Keratinocyte (primary cell): ENCODE results near the gene MPPE1. TPM values are rescaled to one million over a fixed set of nuclear protein-coding genes. Genes with fewer than 3 reads are reported as not detected.

ENCODE experiments used
- DNase-seq: peaks from one replicate; pipeline ENCODE4 v3.0.0-alpha.2; 2011; ENCODE audit warnings: low read depth, missing footprints, low spot score
- FAIRE-seq: peaks from 2 replicates; lab custom pipeline; 2011; peaks lifted over from hg19 to GRCh38; lab: Jason Lieb, UNC
- H2AFZ ChIP-seq: 2 replicates; pipeline ENCODE4 v1.6.0; 2012; ENCODE audit warnings: low read length, control low read depth, inconsistent platforms; ENCODE audit not compliant: control insufficient read depth
- H3K27ac ChIP-seq: 2 replicates; pipeline ENCODE4 v1.5.1; 2011; ENCODE audit warnings: low read length; ENCODE audit not compliant: control insufficient read depth, insufficient read depth
- H3K27me3 ChIP-seq: 3 replicates; pipeline ENCODE4 v1.6.0; 2011; ENCODE audit warnings: low read length; ENCODE audit not compliant: control insufficient read depth, insufficient read depth; ENCODE audit errors: extremely low read depth
- H3K36me3 ChIP-seq, 2 experiments: 2 replicates in 1 of 2; 3 replicates in 1 of 2; pipeline ENCODE4 v1.5.1; 2011; ENCODE audit warnings: low read length in 2 of 2, mild to moderate bottlenecking in 1 of 2; ENCODE audit not compliant: control insufficient read depth in 2 of 2, insufficient read depth in 2 of 2; ENCODE audit errors: extremely low read depth in 1 of 2
- H3K4me1 ChIP-seq: 3 replicates; pipeline ENCODE4 v1.5.1; 2011; ENCODE audit warnings: low read length; ENCODE audit not compliant: control insufficient read depth, insufficient read depth; ENCODE audit errors: extremely low read depth
- H3K4me2 ChIP-seq: 3 replicates; pipeline ENCODE4 v1.6.0; 2011; ENCODE audit warnings: low read depth, low read length; ENCODE audit not compliant: control insufficient read depth, insufficient read depth; ENCODE audit errors: extremely low read depth
- H3K4me3 ChIP-seq, 3 experiments: fragments of 200-600 bp in 1 of 3; sonication (generic) in 1 of 3; 2 replicates in 2 of 3; 3 replicates in 1 of 3; pipeline ENCODE4 v1.5.1; 2011 to 2016; ENCODE audit warnings: low read length in 3 of 3, mild to moderate bottlenecking in 3 of 3, control low read depth in 2 of 3, inconsistent platforms in 1 of 3, low read depth in 1 of 3, mixed read lengths in 1 of 3, mixed run types in 1 of 3, moderate library complexity in 1 of 3; ENCODE audit not compliant: control insufficient read depth in 2 of 3, insufficient read depth in 2 of 3; ENCODE audit errors: extremely low read depth in 1 of 3
- H3K79me2 ChIP-seq: 2 replicates; pipeline ENCODE4 v1.6.0; 2012; ENCODE audit warnings: low read length; ENCODE audit not compliant: control insufficient read depth, insufficient read depth
- H3K9ac ChIP-seq: 3 replicates; pipeline ENCODE4 v1.6.0; 2011; ENCODE audit warnings: low read length; ENCODE audit not compliant: control insufficient read depth, insufficient read depth; ENCODE audit errors: extremely low read depth
- H3K9me1 ChIP-seq: 3 replicates; pipeline ENCODE4 v1.6.0; 2011; ENCODE audit warnings: low read length; ENCODE audit not compliant: control insufficient read depth, insufficient read depth; ENCODE audit errors: extremely low read depth
- H3K9me3 ChIP-seq: 2 replicates; pipeline ENCODE4 v1.5.1; 2012; ENCODE audit warnings: low read depth, low read length; ENCODE audit not compliant: control insufficient read depth
- H4K20me1 ChIP-seq: 3 replicates; pipeline ENCODE4 v1.6.0; 2011; ENCODE audit warnings: low read length; ENCODE audit not compliant: control insufficient read depth, insufficient read depth; ENCODE audit errors: extremely low read depth
- EZH2 ChIP-seq: IDR thresholded peaks from one replicate; pipeline ENCODE4 v1.6.1; 2012; ENCODE audit warnings: inconsistent platforms, mild to moderate bottlenecking, low read length, moderate library complexity
- dilution Hi-C: fragments of 300-500 bp; cut with MboI; formaldehyde crosslinking; loops from one replicate; pipeline ENCODE4 v1.7.0; 2020; ENCODE audit warnings: low sequenced_read_pairs; ENCODE audit not compliant: extremely low pct_ligation_motif_present
- polyA plus RNA-seq, 5 experiments: library from polyadenylated mRNA; depleted of rRNA in 3 of 5; stranded (reverse) in 3 of 5; stranded (forward) in 1 of 5; unstranded in 1 of 5; fragments of >200 nt; gene quantifications; 1 replicate in 1 of 5; 2 replicates in 3 of 5; 3 replicates in 1 of 5; pipeline versions ENCODE4 v1.2.1 to v1.2.3, GENCODE V29; 2011 to 2012; ENCODE audit warnings: missing spikeins in 2 of 5, low read depth in 1 of 5, low replicate concordance in 1 of 5
- TF ChIP-seq, protein P1 (sequence below), 3 experiments: IDR thresholded peaks in 1 of 3; conservative IDR thresholded peaks in 1 of 3; optimal IDR thresholded peaks in 1 of 3; 2 replicates in 2 of 3; 3 replicates in 1 of 3; pipeline versions ENCODE3 to v1.5.1; 2011; ENCODE audit warnings: low read length in 3 of 3, mild to moderate bottlenecking in 3 of 3, moderate library complexity in 2 of 3, control low read depth in 1 of 3, inconsistent platforms in 1 of 3; ENCODE audit not compliant: insufficient read depth in 2 of 3; ENCODE audit errors: extremely low read depth in 1 of 3

MPPE1 gene
- polyA plus RNA-seq, 1 donor (not counting 4 experiments of a cell fraction or from before 2014, with no cell fraction given) = 21.0 TPM

DNA sequence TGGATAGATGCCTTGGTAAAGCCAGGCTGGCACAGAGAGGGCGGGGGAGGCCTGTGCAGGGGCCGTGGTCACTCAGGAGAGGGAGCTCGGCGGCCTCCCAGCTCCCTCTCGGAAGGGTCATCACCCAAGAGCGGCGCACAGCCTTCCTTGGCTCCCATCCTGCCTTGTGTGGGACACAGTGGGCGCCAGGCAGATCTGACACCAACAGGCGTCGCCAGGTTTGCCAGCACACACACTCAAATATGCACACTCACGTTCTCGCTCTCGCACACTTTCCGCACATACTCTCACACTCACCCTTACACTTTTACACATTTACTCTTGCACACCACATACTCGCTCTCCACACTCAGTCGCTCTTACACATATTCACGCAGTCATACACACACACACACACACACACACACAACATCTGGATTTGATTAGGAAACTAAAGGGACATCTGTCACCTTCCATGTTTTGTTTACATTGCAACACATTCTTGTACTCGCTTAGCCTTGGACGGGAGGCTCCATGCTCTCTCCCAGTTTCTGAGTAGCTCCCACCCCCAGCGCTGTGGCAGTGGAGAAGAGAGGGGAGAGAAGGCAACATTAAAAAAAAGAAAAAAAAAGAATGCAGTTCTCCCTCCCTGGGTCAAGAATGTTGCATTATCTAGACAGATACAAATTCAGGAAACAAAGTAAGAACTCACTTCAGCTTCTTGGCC, 46.4 kb downstream of the MPPE1 start:
- no peak overlapping the region for H3K9ac ChIP-seq
- no peaks in the 10 kb centered on the region for H3K27me3 ChIP-seq
- H3K9me3 ChIP-seq = no peaks in the 10 kb centered on the region
- dilution Hi-C loops = no loop called here
- no peaks in the 10 kb centered on the region for H3K79me2 ChIP-seq
- TF ChIP-seq EZH2 = no peak
- TF ChIP-seq, protein P1, sequence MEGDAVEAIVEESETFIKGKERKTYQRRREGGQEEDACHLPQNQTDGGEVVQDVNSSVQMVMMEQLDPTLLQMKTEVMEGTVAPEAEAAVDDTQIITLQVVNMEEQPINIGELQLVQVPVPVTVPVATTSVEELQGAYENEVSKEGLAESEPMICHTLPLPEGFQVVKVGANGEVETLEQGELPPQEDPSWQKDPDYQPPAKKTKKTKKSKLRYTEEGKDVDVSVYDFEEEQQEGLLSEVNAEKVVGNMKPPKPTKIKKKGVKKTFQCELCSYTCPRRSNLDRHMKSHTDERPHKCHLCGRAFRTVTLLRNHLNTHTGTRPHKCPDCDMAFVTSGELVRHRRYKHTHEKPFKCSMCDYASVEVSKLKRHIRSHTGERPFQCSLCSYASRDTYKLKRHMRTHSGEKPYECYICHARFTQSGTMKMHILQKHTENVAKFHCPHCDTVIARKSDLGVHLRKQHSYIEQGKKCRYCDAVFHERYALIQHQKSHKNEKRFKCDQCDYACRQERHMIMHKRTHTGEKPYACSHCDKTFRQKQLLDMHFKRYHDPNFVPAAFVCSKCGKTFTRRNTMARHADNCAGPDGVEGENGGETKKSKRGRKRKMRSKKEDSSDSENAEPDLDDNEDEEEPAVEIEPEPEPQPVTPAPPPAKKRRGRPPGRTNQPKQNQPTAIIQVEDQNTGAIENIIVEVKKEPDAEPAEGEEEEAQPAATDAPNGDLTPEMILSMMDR (optimal IDR thresholded peaks at IDR 0.05 in 1 of 3, IDR thresholded peaks at IDR 0.05 in 1 of 3, conservative IDR thresholded peaks at IDR 0.05 in 1 of 3; ENCODE audit: extremely low read depth in 1 of 3, insufficient read depth in 2 of 3, low read length in 3 of 3) = no peak
- H3K9me1 ChIP-seq = no peaks in the 10 kb centered on the region
- no peak overlapping the region for H2AFZ ChIP-seq
- FAIRE-seq = no peak
- no peaks in the 10 kb centered on the region for H4K20me1 ChIP-seq
- H3K27ac ChIP-seq = no peak overlapping the region
- H3K4me2 ChIP-seq = no peak overlapping the region
- DNase-seq = no peak
- peaks cover 35% of the 10 kb centered on the region for H3K4me1 ChIP-seq
- no peak overlapping the region for H3K4me3 ChIP-seq
- no peaks in the 10 kb centered on the region for H3K36me3 ChIP-seq

DNA sequence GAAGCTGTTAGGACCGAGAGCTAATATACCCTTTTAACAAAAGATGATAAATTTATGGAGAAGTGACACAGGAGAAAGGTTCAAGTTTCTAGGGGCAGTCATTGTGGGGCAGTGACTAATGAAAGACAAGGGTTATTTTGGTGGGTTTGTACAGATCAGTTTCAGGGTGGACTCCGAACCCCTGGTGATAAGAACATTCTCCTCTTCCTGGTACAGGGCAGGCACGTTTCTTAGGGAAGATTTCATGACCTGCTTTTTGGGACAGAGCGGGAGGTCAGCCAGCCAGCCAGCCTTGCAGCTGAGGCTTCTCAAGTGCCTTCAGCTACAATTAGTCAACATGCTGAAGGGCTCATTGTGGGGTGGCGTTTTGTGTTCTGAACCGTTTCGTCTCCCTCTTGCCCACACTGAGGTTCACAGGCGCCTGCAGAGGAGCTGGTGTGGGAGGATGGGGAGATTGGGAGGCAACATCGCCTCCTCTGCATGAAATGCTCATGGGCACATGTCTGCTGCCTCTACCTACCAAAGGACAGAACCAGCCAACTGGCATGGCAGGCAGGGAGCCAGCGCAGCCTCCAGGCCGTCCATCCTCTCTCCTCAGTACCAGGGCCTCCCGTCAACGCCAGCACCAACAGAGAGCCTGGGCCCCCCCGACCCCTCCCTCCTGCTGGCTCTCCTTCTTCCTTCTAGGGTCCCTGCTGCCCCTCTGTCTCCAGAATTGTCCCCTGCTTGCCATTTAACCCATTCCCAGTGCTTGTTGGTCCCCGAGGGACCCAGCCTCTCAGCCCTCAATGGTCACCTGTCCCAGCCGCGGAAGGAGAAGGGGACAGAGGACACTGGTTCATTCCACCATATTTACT, 47.3 kb downstream of the MPPE1 start:
- Histone ChIP-seq H3K27ac (peak overlapping the region; percentile 96), H3K4me1 (peaks cover 42% of the 10 kb centered on the region), H2AFZ (no peak overlapping the region), H3K36me3 (peaks cover 0 to 3% of the 10 kb centered on the region in 2 experiments), H3K79me2 (peaks cover 3% of the 10 kb centered on the region), H4K20me1 (no peaks in the 10 kb centered on the region), H3K27me3 (no peaks in the 10 kb centered on the region), H3K4me3 (no peak overlapping the region), H3K9me1 (no peaks in the 10 kb centered on the region), H3K9me3 (no peaks in the 10 kb centered on the region), H3K4me2 (peak overlapping the region; percentile 65), H3K9ac (no peak overlapping the region)
- TF ChIP-seq, protein P1 (optimal IDR thresholded peaks at IDR 0.05 in 1 of 3, IDR thresholded peaks at IDR 0.05 in 1 of 3, conservative IDR thresholded peaks at IDR 0.05 in 1 of 3; ENCODE audit: extremely low read depth in 1 of 3, insufficient read depth in 2 of 3, low read length in 3 of 3) = no peak
- no peak for TF ChIP-seq EZH2
- DNase-seq (no peak), FAIRE-seq (no peak)
- dilution Hi-C loops = no loop called here
